ENCODE measurements around the gene IGFL2.
"Not testable (repeated sequence)": the region's sequence is repeated elsewhere in the genome, so short reads cannot be mapped to it uniquely, and the experiment has no call there.

Gene IGFL2

GRCh38 chr19:46206682-46207081 lies 58.6 kb downstream of the IGFL2 start:
- Histone ChIP-seq H2AFZ (ENCODE audit: low read length) (no peak overlapping the region), H3K36me3 (replicated peaks; ENCODE audit: insufficient read depth, low read length) (no peaks in the 10 kb centered on the region), H3K9ac (ENCODE audit: low read length) (no peak overlapping the region), H4K20me1 (ENCODE audit: insufficient read depth, low read length) (no peaks in the 10 kb centered on the region), H3F3A (ENCODE audit: insufficient read depth, low read length) (no peaks in the 10 kb centered on the region), H3K9me3 (replicated peaks; ENCODE audit: insufficient read depth, low read length) (no peaks in the 10 kb centered on the region), H3K4me2 (ENCODE audit: low read depth, low read length) (no peak overlapping the region), H3K79me2 (ENCODE audit: low read length) (no peaks in the 10 kb centered on the region), H3K27ac (ENCODE audit: low read length) (no peak overlapping the region), H3K27me3 (replicated peaks; ENCODE audit: insufficient read depth, low read length) (peaks cover 82% of the 10 kb centered on the region), H3K4me3 (ENCODE audit: low read length) (no peak overlapping the region), H3K4me1 (ENCODE audit: low read length) (no peaks in the 10 kb centered on the region), H3K9me2 (replicated peaks; ENCODE audit: insufficient read depth, low read length) (no peaks in the 10 kb centered on the region)
- TF ChIP-seq EZH2 (optimal IDR thresholded peaks at IDR 0.05; ENCODE audit: low read depth, low read length) (no peak), CTCF (IDR thresholded peaks at IDR 0.05; ENCODE audit: low read length) (no peak), EZH2phosphoT487 (IDR thresholded peaks at IDR 0.05; ENCODE audit: low read length) (no peak)
- DNase-seq, result no peak

GRCh38 chr19:46207858-46208257 lies 59.8 kb downstream of the IGFL2 start:
- H3K4me3 ChIP-seq (ENCODE audit: low read length); DNase-seq; H3K4me2 ChIP-seq (ENCODE audit: low read depth, low read length); H3K36me3 ChIP-seq (replicated peaks; ENCODE audit: insufficient read depth, low read length); H3K79me2 ChIP-seq (ENCODE audit: low read length); H3K9ac ChIP-seq (ENCODE audit: low read length); H3K9me3 ChIP-seq (replicated peaks; ENCODE audit: insufficient read depth, low read length); H2AFZ ChIP-seq (ENCODE audit: low read length); H3F3A ChIP-seq (ENCODE audit: insufficient read depth, low read length); H3K9me2 ChIP-seq (replicated peaks; ENCODE audit: insufficient read depth, low read length); H3K4me1 ChIP-seq (ENCODE audit: low read length); H4K20me1 ChIP-seq (ENCODE audit: insufficient read depth, low read length); H3K27ac ChIP-seq (ENCODE audit: low read length): not testable (repeated sequence)
- peaks cover 82% of the 10 kb centered on the region for H3K27me3 ChIP-seq (replicated peaks; ENCODE audit: insufficient read depth, low read length)

- Histone ChIP-seq H4K20me1 (ENCODE audit: insufficient read depth, low read length) (no peaks in the 10 kb centered on the region), H3K36me3 (replicated peaks; ENCODE audit: insufficient read depth, low read length) (no peaks in the 10 kb centered on the region), H3K9me2 (replicated peaks; ENCODE audit: insufficient read depth, low read length) (no peaks in the 10 kb centered on the region), H2AFZ (ENCODE audit: low read length) (no peak overlapping the region), H3K4me2 (ENCODE audit: low read depth, low read length) (no peak overlapping the region), H3K27me3 (replicated peaks; ENCODE audit: insufficient read depth, low read length) (peaks cover 87% of the 10 kb centered on the region), H3K27ac (ENCODE audit: low read length) (no peak overlapping the region), H3K79me2 (ENCODE audit: low read length) (no peaks in the 10 kb centered on the region), H3K9me3 (replicated peaks; ENCODE audit: insufficient read depth, low read length) (no peaks in the 10 kb centered on the region), H3F3A (ENCODE audit: insufficient read depth, low read length) (no peaks in the 10 kb centered on the region), H3K4me3 (ENCODE audit: low read length) (no peak overlapping the region), H3K4me1 (ENCODE audit: low read length) (no peaks in the 10 kb centered on the region), H3K9ac (ENCODE audit: low read length) (no peak overlapping the region)
- DNase-seq, result no peak
- TF ChIP-seq EZH2phosphoT487 (IDR thresholded peaks at IDR 0.05; ENCODE audit: low read length), result no peak
Measured at GRCh38 chr19:46209051-46209450, 61.0 kb downstream of the IGFL2 start.

- Histone ChIP-seq H3K4me1 (ENCODE audit: low read length) (no peaks in the 10 kb centered on the region), H2AFZ (ENCODE audit: low read length) (no peak overlapping the region), H3K4me2 (ENCODE audit: low read depth, low read length) (no peak overlapping the region), H3K79me2 (ENCODE audit: low read length) (no peaks in the 10 kb centered on the region), H3F3A (ENCODE audit: insufficient read depth, low read length) (no peaks in the 10 kb centered on the region), H3K9me3 (replicated peaks; ENCODE audit: insufficient read depth, low read length) (no peaks in the 10 kb centered on the region), H3K36me3 (replicated peaks; ENCODE audit: insufficient read depth, low read length) (no peaks in the 10 kb centered on the region), H3K27ac (ENCODE audit: low read length) (no peak overlapping the region), H4K20me1 (ENCODE audit: insufficient read depth, low read length) (no peaks in the 10 kb centered on the region), H3K27me3 (replicated peaks; ENCODE audit: insufficient read depth, low read length) (peaks cover 87% of the 10 kb centered on the region), H3K4me3 (ENCODE audit: low read length) (no peak overlapping the region), H3K9ac (ENCODE audit: low read length) (no peak overlapping the region), H3K9me2 (replicated peaks; ENCODE audit: insufficient read depth, low read length) (no peaks in the 10 kb centered on the region)
- no peak for DNase-seq
- TF ChIP-seq EZH2 (optimal IDR thresholded peaks at IDR 0.05; ENCODE audit: low read depth, low read length) (no peak), CTCF (IDR thresholded peaks at IDR 0.05; ENCODE audit: low read length) (no peak), EZH2phosphoT487 (IDR thresholded peaks at IDR 0.05; ENCODE audit: low read length) (no peak)
Measured at GRCh38 chr19:46209472-46209871, 61.4 kb downstream of the IGFL2 start.

Measured in MM.1S (cell line).